Thymus (tissue), 11 donors: ENCODE results near the gene COL24A1. TPM values are rescaled to one million over a fixed set of nuclear protein-coding genes. Genes with fewer than 3 reads are reported as not detected.

Experiments used
- DNase-seq, 9 donors: peaks; one replicate each; pipeline ENCODE4 v3.0.0-alpha.2; 2013; ENCODE audit warnings: low spot score in 9 of 9, low read depth in 6 of 9, missing footprints in 1 of 9
- H3K27ac ChIP-seq, 2 donors: one replicate each; pipeline ENCODE4 v1.5.1; 2013; ENCODE audit warnings: control low read depth in 1 of 2, low read depth in 1 of 2, low read length in 1 of 2, mild to moderate bottlenecking in 1 of 2, moderate library complexity in 1 of 2
- H3K27me3 ChIP-seq, 2 donors: one replicate each; pipeline ENCODE4 v1.5.1; 2013; ENCODE audit warnings: low read length in 1 of 2; ENCODE audit not compliant: control insufficient read depth in 2 of 2, insufficient read depth in 1 of 2
- H3K36me3 ChIP-seq, 2 donors: one replicate each; pipeline ENCODE4 v1.5.1; 2013; ENCODE audit warnings: low read length in 1 of 2, mild to moderate bottlenecking in 1 of 2, moderate library complexity in 1 of 2; ENCODE audit not compliant: control insufficient read depth in 2 of 2, insufficient read depth in 2 of 2
- H3K4me1 ChIP-seq, 2 donors: one replicate each; pipeline ENCODE4 v1.5.1; 2013; ENCODE audit warnings: low read length in 2 of 2; ENCODE audit not compliant: control insufficient read depth in 2 of 2, insufficient read depth in 2 of 2
- H3K4me3 ChIP-seq, 2 donors: one replicate each; pipeline ENCODE4 v1.5.1; 2013; ENCODE audit warnings: low read length in 2 of 2, control low read depth in 1 of 2, mild to moderate bottlenecking in 1 of 2
- H3K9me3 ChIP-seq, 2 donors: one replicate each; pipeline ENCODE4 v1.5.1; 2013; ENCODE audit warnings: low read length in 1 of 2, mild to moderate bottlenecking in 1 of 2; ENCODE audit not compliant: control insufficient read depth in 2 of 2, insufficient read depth in 1 of 2
- WGBS: extraction: QIAGEN DNeasy Blood & Tissue Kit; methylation state at CpG from one replicate; pipeline ENCODE4 v1.1.7; 2013; 5-methylcytosine and 5-hydroxymethylcytosine counted together
- polyA plus RNA-seq: library from polyadenylated mRNA; stranded (reverse); fragments of 200-250 nt; gene quantifications from one replicate; pipeline ENCODE4 v1.2.3, GENCODE V29; 2013
- total RNA-seq: library from RNA; stranded (reverse); fragments of 120-200 nt; gene quantifications from one replicate; pipeline ENCODE4 v1.2.4, GENCODE V29; 2013
- donor health status: healthy.

The COL24A1 gene
- total and polyA plus RNA-seq, 2 donors, result 0.33 to 1.3 TPM

GRCh38 chr1:85998105-85998855 lies 158.3 kb downstream of the COL24A1 start:
- 97% methylated on average over 4 of the region's 4 CpGs for WGBS
- Histone ChIP-seq H3K27ac (no peak overlapping the region), H3K36me3 (no peaks in the 10 kb centered on the region), H3K27me3 (no peaks in the 10 kb centered on the region), H3K4me3 (no peak overlapping the region), H3K9me3 (no peaks in the 10 kb centered on the region), H3K4me1 (no peaks in the 10 kb centered on the region)
- DNase-seq, result no peak

GRCh38 chr1:85992791-85993190 lies 163.8 kb downstream of the COL24A1 start:
- Histone ChIP-seq H3K4me1 (no peaks in the 10 kb centered on the region), H3K36me3 (no peaks in the 10 kb centered on the region), H3K9me3 (no peaks in the 10 kb centered on the region), H3K27ac (no peak overlapping the region), H3K27me3 (no peaks in the 10 kb centered on the region), H3K4me3 (no peak overlapping the region)
- 9% methylated on average over 2 of the region's 2 CpGs for WGBS
- peak in 1 of 9 donors; percentile 10 for DNase-seq

GRCh38 chr1:85991261-85991660 lies 165.3 kb downstream of the COL24A1 start:
- no peak for DNase-seq
- Histone ChIP-seq H3K27ac (peak overlapping the region in 1 of 2 donors; percentile 9), H3K4me1 (no peaks in the 10 kb centered on the region), H3K36me3 (no peaks in the 10 kb centered on the region), H3K4me3 (no peak overlapping the region), H3K9me3 (no peaks in the 10 kb centered on the region), H3K27me3 (no peaks in the 10 kb centered on the region)
- WGBS, result 30% methylated on average over 1 of the region's 1 CpG

- no peak overlapping the region for H3K27ac ChIP-seq
- H3K27me3 ChIP-seq, result no peaks in the 10 kb centered on the region
- 48% methylated on average over 4 of the region's 4 CpGs for WGBS
- H3K36me3 ChIP-seq, result no peaks in the 10 kb centered on the region
- H3K9me3 ChIP-seq, result no peaks in the 10 kb centered on the region
- DNase-seq, result no peak
- H3K4me3 ChIP-seq, result no peak overlapping the region
- H3K4me1 ChIP-seq, result no peaks in the 10 kb centered on the region
Observed at GRCh38 chr1:85984636-85985035, 171.9 kb downstream of the COL24A1 start.

GRCh38 chr1:85983316-85983715 lies 173.3 kb downstream of the COL24A1 start:
- no peaks in the 10 kb centered on the region for H3K4me1 ChIP-seq
- DNase-seq, result no peak
- H3K4me3 ChIP-seq, result no peak overlapping the region
- H3K27ac ChIP-seq, result no peak overlapping the region
- no peaks in the 10 kb centered on the region for H3K27me3 ChIP-seq
- no peaks in the 10 kb centered on the region for H3K36me3 ChIP-seq
- 87% methylated on average over 1 of the region's 1 CpG for WGBS
- no peaks in the 10 kb centered on the region for H3K9me3 ChIP-seq

- H3K4me1 ChIP-seq, result no peaks in the 10 kb centered on the region
- H3K9me3 ChIP-seq, result no peaks in the 10 kb centered on the region
- no peaks in the 10 kb centered on the region for H3K36me3 ChIP-seq
- H3K27ac ChIP-seq, result no peak overlapping the region
- no peak for DNase-seq
- no peak overlapping the region for H3K4me3 ChIP-seq
- H3K27me3 ChIP-seq, result no peaks in the 10 kb centered on the region
- WGBS, result 96% methylated on average over 4 of the region's 4 CpGs
Observed at GRCh38 chr1:85976516-85977205, 179.9 kb downstream of the COL24A1 start.

GRCh38 chr1:85975912-85976371 lies 180.6 kb downstream of the COL24A1 start:
- no peak overlapping the region for H3K27ac ChIP-seq
- H3K9me3 ChIP-seq, result no peaks in the 10 kb centered on the region
- H3K27me3 ChIP-seq, result no peaks in the 10 kb centered on the region
- no peaks in the 10 kb centered on the region for H3K36me3 ChIP-seq
- 95% methylated on average over 5 of the region's 5 CpGs for WGBS
- H3K4me3 ChIP-seq, result no peak overlapping the region
- H3K4me1 ChIP-seq, result no peaks in the 10 kb centered on the region
- DNase-seq, result no peak

GRCh38 chr1:85962457-85962856 lies 194.1 kb downstream of the COL24A1 start:
- no peak for DNase-seq
- no peaks in the 10 kb centered on the region for H3K27me3 ChIP-seq
- no peaks in the 10 kb centered on the region for H3K4me1 ChIP-seq
- no peaks in the 10 kb centered on the region for H3K36me3 ChIP-seq
- H3K27ac ChIP-seq, result no peak overlapping the region
- WGBS, result 98% methylated on average over 2 of the region's 2 CpGs
- H3K9me3 ChIP-seq, result no peaks in the 10 kb centered on the region
- no peak overlapping the region for H3K4me3 ChIP-seq

GRCh38 chr1:85957760-85958159 lies 198.8 kb downstream of the COL24A1 start:
- no peaks in the 10 kb centered on the region for H3K9me3 ChIP-seq
- no peaks in the 10 kb centered on the region for H3K27me3 ChIP-seq

More at GRCh38 chr1:85957760-85958159, 198.8 kb downstream of the COL24A1 start:
- Histone ChIP-seq H3K4me1 (no peaks in the 10 kb centered on the region), H3K4me3 (no peak overlapping the region), H3K27ac (no peak overlapping the region), H3K36me3 (no peaks in the 10 kb centered on the region)
- DNase-seq, result no peak
- WGBS, result 89% methylated on average over 2 of the region's 2 CpGs
